HG03575 (cell line): ENCODE measurements around the gene SFPQ.
A peak's percentile ranks its signal among the peaks of the same experiment; 100 is the strongest.
"Not testable (repeated sequence)": the region's sequence is repeated elsewhere in the genome, so short reads cannot be mapped to it uniquely, and the experiment has no call there.

Source experiments
- ATAC-seq: cut with Tn5 transposase; IDR thresholded peaks from one replicate; pipeline ENCODE4 v1.9.1; 2021; ENCODE audit not compliant: unreplicated experiment, insufficient number of reproducible peaks, low FRiP score; ENCODE audit errors: extremely low read depth

SFPQ gene

GRCh38 chr1:35192853-35193664, at the start of gene SFPQ:
Gene SFPQ, minus strand, starts transcription at chr1:35193145. Its CDS starts 96 bp downstream, at chr1:35193049.
- ATAC-seq = peak; percentile 81

GRCh38 chr1:35236772-35237171, 43.8 kb upstream of the SFPQ start:
- not testable (repeated sequence) for ATAC-seq

GRCh38 chr1:35231287-35231686, 38.3 kb upstream of the SFPQ start:
- ATAC-seq = no peak

- ATAC-seq = no peak
These were observed 36.8 kb upstream of the SFPQ start for GRCh38 chr1:35229587-35230360.

GRCh38 chr1:35226546-35226945, 33.6 kb upstream of the SFPQ start:
- no peak for ATAC-seq

- ATAC-seq = no peak
These were observed 30.2 kb upstream of the SFPQ start for GRCh38 chr1:35223084-35223630.

- ATAC-seq = no peak
These were observed 29.6 kb upstream of the SFPQ start for GRCh38 chr1:35222322-35223083.

GRCh38 chr1:35220976-35221375, 28.0 kb upstream of the SFPQ start:
- no peak for ATAC-seq

- no peak for ATAC-seq
These were observed 22.4 kb upstream of the SFPQ start for GRCh38 chr1:35215346-35215745.

GRCh38 chr1:35211120-35211414, 18.1 kb upstream of the SFPQ start:
- no peak for ATAC-seq

- ATAC-seq = no peak
These were observed 17.6 kb upstream of the SFPQ start for GRCh38 chr1:35210321-35211119.

- no peak for ATAC-seq
These were observed 10.3 kb upstream of the SFPQ start for GRCh38 chr1:35203295-35203694.

- no peak for ATAC-seq
These were observed 9.2 kb upstream of the SFPQ start for GRCh38 chr1:35202048-35202719.

- ATAC-seq = no peak
These were observed 8.7 kb upstream of the SFPQ start for GRCh38 chr1:35201631-35202030.

GRCh38 chr1:35192056-35192852, 691 bp downstream of the SFPQ start:
- ATAC-seq = no peak

GRCh38 chr1:35191429-35192055, 1.4 kb downstream of the SFPQ start:
- ATAC-seq = no peak

- ATAC-seq = no peak
These were observed 2.2 kb downstream of the SFPQ start for GRCh38 chr1:35190784-35191183.
